ENCODE data around the gene PWWP2B.

Gene PWWP2B

GRCh38 chr10:132420469-132420980, 23.5 kb downstream of the PWWP2B start:
- DNase-seq (ENCODE audit: low read depth): no peak

- DNase-seq (ENCODE audit: low read depth): peak; percentile 26
Measured at GRCh38 chr10:132420981-132421846, 24.2 kb downstream of the PWWP2B start.

- no peak for DNase-seq (ENCODE audit: low read depth)
Measured at GRCh38 chr10:132421847-132422751, 25.1 kb downstream of the PWWP2B start.

GRCh38 chr10:132422903-132423825, 26.2 kb downstream of the PWWP2B start:
- DNase-seq (ENCODE audit: low read depth): no peak

DNA sequence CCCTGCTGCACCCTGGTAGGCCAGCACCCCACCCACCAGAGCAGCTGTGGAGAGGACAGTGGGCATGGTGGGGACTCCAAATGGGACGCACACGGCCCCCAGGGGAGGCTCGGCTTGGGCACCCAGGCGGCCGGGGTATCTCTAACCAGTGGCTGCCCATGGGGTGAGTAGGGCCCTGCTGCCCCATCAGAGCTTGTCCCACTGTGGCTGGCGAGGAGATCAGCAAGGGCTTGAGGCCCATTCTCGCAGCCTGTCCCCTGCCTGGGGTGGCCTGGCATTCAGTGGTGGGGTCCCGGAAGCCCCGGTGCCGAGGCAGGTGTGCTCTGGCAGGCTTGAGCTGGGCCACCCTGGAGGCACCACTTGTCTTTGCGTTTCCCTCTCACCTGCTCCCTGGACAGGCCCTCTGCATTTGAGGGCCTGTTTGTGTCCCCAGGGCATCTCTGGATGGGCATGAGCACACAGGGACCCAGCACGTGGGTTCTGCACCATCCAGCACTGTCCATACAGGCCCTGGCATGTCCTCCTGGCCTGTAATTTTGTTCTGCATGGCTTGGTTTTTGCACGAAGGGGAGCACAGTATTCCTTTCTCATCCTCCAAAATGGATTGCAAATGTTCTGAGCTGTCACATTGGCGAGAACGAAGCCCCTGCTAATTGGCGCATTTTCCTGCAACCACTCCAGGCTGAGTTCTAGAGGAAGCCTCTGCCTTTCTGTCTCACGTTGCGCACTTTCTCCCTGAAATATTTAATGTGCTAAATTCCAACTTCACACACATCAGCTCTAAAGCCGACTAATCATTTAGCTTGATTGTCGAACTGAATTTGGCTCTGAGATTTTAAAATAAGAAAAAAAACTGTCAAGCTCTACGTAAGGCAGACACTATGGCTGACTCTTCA, 27.2 kb downstream of the PWWP2B start:
- DNase-seq (ENCODE audit: low read depth): no peak

GRCh38 chr10:132425029-132425756, 28.2 kb downstream of the PWWP2B start:
- no peak for DNase-seq (ENCODE audit: low read depth)

DNA sequence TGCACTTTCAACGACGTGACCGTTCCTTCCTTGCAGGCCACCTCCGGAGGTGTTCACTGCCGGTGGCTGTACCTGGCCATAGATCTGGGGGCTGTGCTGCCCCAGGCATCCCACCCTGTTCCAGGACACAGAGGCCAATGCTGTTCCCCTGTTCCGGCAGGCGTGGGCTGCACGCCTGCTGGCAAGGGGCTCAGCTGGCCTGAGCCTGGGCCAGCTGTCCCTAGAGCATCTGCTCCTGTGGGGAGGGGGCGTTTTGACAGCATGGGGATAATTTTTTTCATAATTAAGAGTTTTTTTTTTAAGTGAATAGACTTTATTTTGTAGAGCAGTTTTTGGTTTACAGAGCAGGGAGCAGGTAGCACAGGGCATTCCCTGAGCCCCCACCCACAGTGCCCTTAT, 28.8 kb downstream of the PWWP2B start:
- DNase-seq (ENCODE audit: low read depth): no peak

DNA sequence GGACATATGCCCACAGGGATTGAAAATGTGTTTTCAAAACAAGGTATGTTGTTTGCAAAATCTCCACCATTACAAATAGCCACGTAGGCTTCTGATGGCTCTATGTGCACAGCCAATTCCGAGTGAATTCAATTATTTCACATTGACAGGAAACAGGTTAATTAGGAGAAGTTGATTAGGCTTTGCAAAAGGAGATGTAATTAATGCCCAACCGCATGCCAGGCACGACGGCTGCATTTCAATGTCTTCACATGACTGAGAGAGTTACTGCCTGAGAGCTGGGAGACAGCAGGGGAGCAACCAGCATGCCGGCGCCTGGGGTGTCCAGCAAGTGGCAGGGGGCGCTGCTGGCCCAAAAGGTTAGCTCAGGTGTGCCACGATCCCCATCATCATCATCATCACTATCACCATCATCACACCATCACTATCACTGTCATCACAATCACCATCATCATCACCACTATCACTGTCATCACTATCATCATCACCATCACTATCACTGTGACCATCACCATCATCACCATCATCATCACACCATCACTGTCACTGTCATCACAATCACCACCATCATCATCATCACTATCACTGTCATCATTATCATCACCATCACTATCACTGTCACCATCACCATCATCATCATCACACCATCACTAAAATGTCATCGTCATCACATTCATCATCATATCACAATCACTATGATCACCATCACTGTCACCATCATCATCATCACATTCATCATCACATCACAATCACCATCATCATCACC, 30.2 kb downstream of the PWWP2B start:
- DNase-seq (ENCODE audit: low read depth): no peak

DNA sequence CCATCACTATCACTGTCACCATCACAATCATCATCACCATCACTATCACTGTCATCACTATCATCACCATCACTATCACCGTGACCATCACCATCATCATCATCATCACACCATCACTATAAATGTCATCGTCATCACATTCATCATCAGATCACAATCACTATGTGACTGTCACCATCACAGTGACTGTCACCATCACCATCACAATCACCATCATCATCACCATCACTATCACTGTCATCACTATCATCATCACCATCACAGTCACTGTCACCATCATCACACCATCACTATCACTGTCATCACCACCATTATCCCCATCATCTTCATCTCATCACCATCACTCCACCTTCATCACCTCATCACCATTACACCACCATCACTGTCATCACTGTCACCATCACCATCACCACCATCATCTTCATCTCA, 31.0 kb downstream of the PWWP2B start:
- no peak for DNase-seq (ENCODE audit: low read depth)

GRCh38 chr10:132428486-132428995, 31.5 kb downstream of the PWWP2B start:
- DNase-seq (ENCODE audit: low read depth): no peak

DNA sequence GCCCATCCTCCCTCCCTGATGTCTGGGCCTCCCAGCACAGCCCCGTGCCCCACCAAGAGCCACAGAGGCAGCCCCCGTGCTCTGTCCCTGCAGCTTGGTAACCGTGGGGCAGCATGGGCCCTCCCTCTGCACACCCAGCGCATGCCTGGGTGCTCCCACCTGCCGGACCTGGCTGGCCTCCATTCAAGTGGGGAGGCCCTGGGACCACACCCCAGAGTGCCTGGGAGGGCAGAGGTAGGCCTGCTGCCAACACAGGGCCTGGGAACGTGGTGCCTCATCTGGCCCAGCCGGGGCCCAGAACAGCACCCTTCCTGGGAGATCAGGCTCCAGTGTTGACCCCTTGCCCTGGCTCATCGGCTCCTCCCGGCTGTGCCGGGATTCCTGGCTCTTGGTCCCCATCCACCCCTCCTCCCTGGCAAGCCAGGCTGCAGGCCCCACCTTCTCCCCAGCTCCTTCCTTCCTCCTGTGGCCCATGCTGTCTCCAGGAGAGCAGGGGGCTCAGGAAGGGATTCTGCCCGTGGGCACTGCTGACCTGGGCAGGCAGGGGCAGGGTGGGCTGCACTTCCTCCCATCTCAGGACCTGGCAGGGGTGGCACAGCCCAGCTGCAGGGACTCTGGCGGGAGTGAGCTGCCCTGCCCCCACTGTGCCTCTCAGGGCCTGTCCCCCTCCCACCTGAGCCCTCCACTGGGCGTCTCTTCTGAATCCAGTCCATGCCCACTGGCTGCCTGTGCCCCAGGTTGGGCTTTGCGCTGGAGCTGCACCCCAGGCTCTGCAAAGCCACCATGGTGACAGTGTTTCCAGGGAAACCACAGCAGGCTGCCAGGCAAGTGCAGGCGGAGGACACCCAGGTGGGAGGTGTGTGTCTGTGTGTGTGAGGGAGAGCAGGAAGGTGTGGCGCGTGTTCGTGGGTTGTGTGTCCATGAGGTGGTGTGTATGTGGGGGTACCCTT, 32.6 kb downstream of the PWWP2B start:
- no peak for DNase-seq (ENCODE audit: low read depth)

GRCh38 chr10:132430231-132430743, 33.3 kb downstream of the PWWP2B start:
- DNase-seq (ENCODE audit: low read depth): no peak

- DNase-seq (ENCODE audit: low read depth): no peak
Measured at GRCh38 chr10:132430861-132431271, 33.9 kb downstream of the PWWP2B start.

DNA sequence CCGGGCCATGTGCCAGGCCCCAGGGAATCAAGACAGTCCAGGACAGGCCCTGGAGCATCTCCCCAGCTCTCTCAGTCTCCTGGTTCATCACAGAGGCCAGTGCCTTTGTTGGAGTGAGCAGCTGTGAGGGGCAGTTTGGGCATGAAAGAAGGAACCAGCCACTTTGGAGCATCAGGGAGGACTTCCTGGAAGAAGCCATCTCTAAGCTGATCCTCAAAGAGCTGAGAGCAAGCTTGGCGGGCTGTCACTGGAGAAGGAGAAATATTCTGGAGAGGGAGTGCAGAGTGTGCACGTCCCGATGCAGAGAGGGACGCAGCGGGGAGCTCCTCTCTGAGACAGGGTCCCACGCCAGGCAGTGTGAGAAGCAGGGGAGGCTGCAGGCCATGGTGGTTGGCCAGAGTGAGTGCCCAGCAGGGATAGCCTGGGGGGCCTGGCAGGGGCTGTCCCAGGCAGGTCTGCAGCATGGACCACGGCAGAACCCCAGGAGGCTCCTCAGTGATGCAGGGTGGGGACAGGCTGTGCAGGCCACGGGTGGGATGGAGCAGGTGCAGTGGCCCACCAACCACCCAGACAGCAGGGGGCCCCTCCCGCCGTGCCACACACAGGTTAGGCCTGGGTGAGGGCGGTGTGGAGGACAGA, 34.7 kb downstream of the PWWP2B start:
- DNase-seq (ENCODE audit: low read depth): no peak

DNA sequence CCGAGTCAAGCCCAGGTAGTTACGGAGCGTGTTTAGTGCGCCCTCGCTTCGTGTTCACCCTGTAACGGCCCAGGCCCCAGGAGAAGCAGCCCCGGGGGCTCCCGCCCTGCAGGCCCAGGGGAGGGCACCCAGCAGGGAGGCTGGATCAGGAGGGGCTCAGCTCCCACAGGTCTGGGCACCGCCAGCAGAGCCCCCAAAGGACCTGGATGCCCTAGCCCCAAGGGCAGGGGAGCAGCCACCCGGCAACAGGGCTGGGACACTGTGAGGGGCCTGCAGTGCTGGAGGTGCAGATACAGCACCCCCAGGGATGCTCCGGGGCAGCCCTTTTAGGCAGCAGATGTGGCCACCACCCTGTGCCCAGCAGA, 35.2 kb downstream of the PWWP2B start:
- DNase-seq (ENCODE audit: low read depth): no peak

GRCh38 chr10:132433671-132434340, 36.8 kb downstream of the PWWP2B start:
- DNase-seq (ENCODE audit: low read depth): no peak

Data from iris pigment epithelial cell (primary cell).